ENCODE data around the gene PARVA. TPM values are rescaled to one million over a fixed set of nuclear protein-coding genes. Genes with fewer than 3 reads are reported as not detected.

The PARVA gene
- total RNA-seq, 4 donors from 2014 or later = 52.9 to 188 (median 66.5) TPM

DNA sequence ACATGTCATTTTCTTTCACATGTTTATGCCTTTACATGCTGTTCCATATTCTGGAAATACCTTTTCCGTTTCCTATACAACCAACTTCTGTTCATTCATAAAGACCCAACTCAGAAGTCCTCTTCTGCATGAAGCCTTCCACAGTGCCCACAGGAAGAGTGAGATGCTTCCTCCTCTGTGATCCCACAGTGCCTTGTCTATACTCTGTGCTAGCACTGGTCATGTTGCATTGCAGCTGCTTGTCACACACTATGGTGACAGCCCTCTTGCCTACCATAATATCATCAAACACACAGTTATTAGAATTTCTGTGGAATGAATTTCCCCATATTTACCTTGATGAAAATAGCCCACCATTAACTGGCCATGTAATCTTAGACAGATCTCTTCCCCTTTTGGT is 8.9 kb downstream of the PARVA start:
- H3K27ac ChIP-seq = peak overlapping the region; percentile 93 to 96
- DNase-seq = no peak
- no peaks in the 10 kb centered on the region for H3K9me3 ChIP-seq
- H3K4me1 ChIP-seq = peaks cover 21 to 30% of the 10 kb centered on the region in 2 donors
- TF ChIP-seq POLR2A (IDR thresholded peaks at IDR 0.05) = no peak
- TF ChIP-seq, protein P1, sequence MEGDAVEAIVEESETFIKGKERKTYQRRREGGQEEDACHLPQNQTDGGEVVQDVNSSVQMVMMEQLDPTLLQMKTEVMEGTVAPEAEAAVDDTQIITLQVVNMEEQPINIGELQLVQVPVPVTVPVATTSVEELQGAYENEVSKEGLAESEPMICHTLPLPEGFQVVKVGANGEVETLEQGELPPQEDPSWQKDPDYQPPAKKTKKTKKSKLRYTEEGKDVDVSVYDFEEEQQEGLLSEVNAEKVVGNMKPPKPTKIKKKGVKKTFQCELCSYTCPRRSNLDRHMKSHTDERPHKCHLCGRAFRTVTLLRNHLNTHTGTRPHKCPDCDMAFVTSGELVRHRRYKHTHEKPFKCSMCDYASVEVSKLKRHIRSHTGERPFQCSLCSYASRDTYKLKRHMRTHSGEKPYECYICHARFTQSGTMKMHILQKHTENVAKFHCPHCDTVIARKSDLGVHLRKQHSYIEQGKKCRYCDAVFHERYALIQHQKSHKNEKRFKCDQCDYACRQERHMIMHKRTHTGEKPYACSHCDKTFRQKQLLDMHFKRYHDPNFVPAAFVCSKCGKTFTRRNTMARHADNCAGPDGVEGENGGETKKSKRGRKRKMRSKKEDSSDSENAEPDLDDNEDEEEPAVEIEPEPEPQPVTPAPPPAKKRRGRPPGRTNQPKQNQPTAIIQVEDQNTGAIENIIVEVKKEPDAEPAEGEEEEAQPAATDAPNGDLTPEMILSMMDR (IDR thresholded peaks at IDR 0.05) = no peak
- intact Hi-C loops (cut with DNase I; ENCODE audit: low total_unique reads) = no loop called here
- no peaks in the 10 kb centered on the region for H3K36me3 ChIP-seq
- no peak overlapping the region for H3K4me3 ChIP-seq
- no peaks in the 10 kb centered on the region for H3K27me3 ChIP-seq

DNA sequence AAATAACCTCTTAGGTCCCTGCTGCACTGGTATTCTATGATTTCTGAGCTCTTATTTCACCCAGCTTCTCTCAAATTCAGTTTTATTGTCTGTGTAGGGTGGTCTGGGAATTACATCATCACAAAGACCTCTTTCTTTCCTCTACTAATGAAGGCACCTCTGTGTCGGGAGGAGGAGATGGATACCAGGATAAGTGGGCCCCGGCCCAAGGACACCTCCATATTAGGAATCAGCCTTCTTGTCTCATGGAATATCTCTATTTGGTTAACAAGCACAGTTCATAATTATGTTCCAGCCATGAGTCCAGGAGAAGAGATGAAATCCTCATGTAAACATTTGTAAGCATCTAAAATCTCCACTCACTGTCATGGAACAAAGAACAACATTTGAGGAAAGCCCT is 9.4 kb downstream of the PARVA start:
- Histone ChIP-seq H3K9me3 (no peaks in the 10 kb centered on the region), H3K27me3 (no peaks in the 10 kb centered on the region), H3K36me3 (no peaks in the 10 kb centered on the region), H3K4me1 (peaks cover 21 to 30% of the 10 kb centered on the region in 2 donors), H3K4me3 (no peak overlapping the region), H3K27ac (peak overlapping the region; percentile 93 to 96)
- TF ChIP-seq POLR2A (IDR thresholded peaks at IDR 0.05) = peak in 1 of 2 donors; percentile 20
- TF ChIP-seq, protein P1 (IDR thresholded peaks at IDR 0.05) = no peak
- DNase-seq = peak in 1 of 2 donors; percentile 81
- intact Hi-C loops (cut with DNase I; ENCODE audit: low total_unique reads) = no loop called here

DNA sequence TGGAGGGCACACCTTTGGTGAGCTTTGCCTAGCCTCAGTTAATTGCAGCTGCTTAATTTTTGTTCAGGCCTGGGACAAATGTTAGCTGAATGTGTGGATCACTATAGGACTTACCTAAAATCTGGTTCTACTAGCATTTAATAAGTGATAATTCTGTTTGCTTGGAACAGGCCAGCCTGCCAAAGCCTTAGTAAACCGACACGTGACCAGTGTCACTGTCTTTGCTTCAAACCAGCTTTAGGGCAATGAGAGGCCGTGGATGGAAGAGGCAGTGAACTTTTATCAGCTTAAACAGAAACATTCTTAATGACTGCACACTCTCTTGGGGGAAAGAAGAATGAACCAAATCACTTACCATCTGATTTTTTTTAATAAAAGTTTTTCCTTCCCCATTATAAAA is 10.8 kb downstream of the PARVA start:
- H3K36me3 ChIP-seq = no peaks in the 10 kb centered on the region
- no peaks in the 10 kb centered on the region for H3K9me3 ChIP-seq
- TF ChIP-seq POLR2A (IDR thresholded peaks at IDR 0.05) = no peak
- TF ChIP-seq, protein P1 (IDR thresholded peaks at IDR 0.05) = no peak
- DNase-seq = no peak
- peaks cover 21 to 30% of the 10 kb centered on the region in 2 donors for H3K4me1 ChIP-seq
- no peaks in the 10 kb centered on the region for H3K27me3 ChIP-seq
- H3K27ac ChIP-seq = peak overlapping the region; percentile 93 to 96
- intact Hi-C loops (cut with DNase I; ENCODE audit: low total_unique reads) = no loop called here
- H3K4me3 ChIP-seq = no peak overlapping the region

GRCh38 chr11:12388939-12389670 is 11.7 kb downstream of the PARVA start:
- peaks cover 21 to 30% of the 10 kb centered on the region in 2 donors for H3K4me1 ChIP-seq
- H3K36me3 ChIP-seq = no peaks in the 10 kb centered on the region
- no peaks in the 10 kb centered on the region for H3K9me3 ChIP-seq
- intact Hi-C loops (cut with DNase I; ENCODE audit: low total_unique reads) = no loop called here
- no peak overlapping the region for H3K4me3 ChIP-seq
- no peaks in the 10 kb centered on the region for H3K27me3 ChIP-seq
- peak overlapping the region; percentile 93 to 96 for H3K27ac ChIP-seq
- DNase-seq = no peak
- no peak for TF ChIP-seq POLR2A (IDR thresholded peaks at IDR 0.05)

GRCh38 chr11:12389676-12390657 is 12.6 kb downstream of the PARVA start:
- H3K27ac ChIP-seq = peak overlapping the region; percentile 93 to 96
- H3K27me3 ChIP-seq = no peaks in the 10 kb centered on the region
- intact Hi-C loops (cut with DNase I; ENCODE audit: low total_unique reads) = no loop called here
- TF ChIP-seq, protein P1 (IDR thresholded peaks at IDR 0.05) = no peak
- no peak for TF ChIP-seq POLR2A (IDR thresholded peaks at IDR 0.05)
- H3K36me3 ChIP-seq = no peaks in the 10 kb centered on the region
- DNase-seq = no peak
- H3K4me1 ChIP-seq = peaks cover 21 to 30% of the 10 kb centered on the region in 2 donors
- H3K9me3 ChIP-seq = no peaks in the 10 kb centered on the region
- H3K4me3 ChIP-seq = no peak overlapping the region
